Measurements from ENCODE around the gene CFAP68. TPM values are rescaled to one million over a fixed set of nuclear protein-coding genes. Genes with fewer than 3 reads are reported as not detected.
A peak's percentile ranks its signal among the peaks of the same experiment; 100 is the strongest.

The CFAP68 gene
- total and polyA plus RNA-seq, 2 of the 8 experiments (the other 6 are each of a cell fraction or from before 2014, with no cell fraction given): 21.4 to 43.1 TPM

DNA sequence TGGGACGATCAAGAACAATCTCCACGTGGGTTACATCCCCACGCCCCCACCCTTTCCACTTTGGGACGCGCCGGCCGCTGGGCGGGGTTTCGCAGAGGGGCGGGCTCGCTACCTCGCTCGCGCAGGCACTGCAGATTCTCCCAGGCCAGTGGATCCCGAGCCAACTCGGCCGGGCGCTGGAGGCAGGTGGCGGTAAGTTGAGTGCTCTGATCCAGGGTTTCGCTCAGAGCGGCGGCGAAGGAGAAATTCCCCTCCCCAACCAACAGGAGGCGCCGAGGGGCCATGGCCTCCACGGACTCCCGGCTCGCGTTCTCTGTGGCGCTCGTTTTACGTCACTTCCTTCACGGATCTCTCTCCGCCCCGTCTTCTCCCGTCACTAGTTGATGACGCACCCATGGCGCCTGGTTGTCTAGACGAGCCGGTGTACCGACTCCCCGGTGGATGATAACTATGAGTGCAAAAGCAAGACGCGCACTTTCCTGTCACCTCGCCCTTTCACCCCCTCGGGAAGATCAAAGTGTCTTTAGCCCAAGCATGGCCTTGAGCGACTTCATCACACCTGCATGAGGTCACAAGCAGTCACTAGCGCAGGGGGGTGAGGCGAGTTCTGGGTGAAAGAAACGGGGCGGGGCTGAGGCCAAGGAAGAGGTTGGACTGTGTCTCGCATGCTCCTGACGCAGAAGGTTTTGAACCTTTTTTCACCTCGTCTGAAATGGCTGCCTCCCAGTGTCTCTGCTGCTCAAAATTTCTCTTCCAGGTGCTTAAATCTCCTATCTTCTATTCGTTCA, at the start of gene CFAP68, which contains the start of gene FDXACB1 (continued):
- TF ChIP-seq SP4 (IDR thresholded peaks at IDR 0.05; ENCODE audit: low read length): 0 out of 2 replicates have a peak, but pooled peaks have one; percentile 37
- TF ChIP-seq GABPA (IDR thresholded peaks at IDR 0.05; ENCODE audit: borderline replicate concordance, insufficient read depth, low read length): peak; percentile 82; the same call in 1 of the 2 replicates
- peak; percentile 69 for TF ChIP-seq TAF1 (IDR thresholded peaks at IDR 0.05; ENCODE audit: low read depth, low read length)
- peak; percentile 90 for TF ChIP-seq ASH2L (IDR thresholded peaks at IDR 0.05; ENCODE audit: low read length)
- TF ChIP-seq TEAD4 (IDR thresholded peaks at IDR 0.05; ENCODE audit: low read depth, low read length): peak; percentile 74; the same call in 1 of the 2 replicates
- TF ChIP-seq NRF1 (IDR thresholded peaks at IDR 0.05; ENCODE audit: low read depth, low read length): peak; percentile 3; the same call in 1 of the 2 replicates
- TF ChIP-seq EP300 (IDR thresholded peaks at IDR 0.05; ENCODE audit: borderline replicate concordance in 1 of 2, low read depth in 2 of 2, low read length in 2 of 2): peak in 1 of 2 experiments; percentile 75; a peak in 2 of 3 replicates
- TF ChIP-seq, protein P1, sequence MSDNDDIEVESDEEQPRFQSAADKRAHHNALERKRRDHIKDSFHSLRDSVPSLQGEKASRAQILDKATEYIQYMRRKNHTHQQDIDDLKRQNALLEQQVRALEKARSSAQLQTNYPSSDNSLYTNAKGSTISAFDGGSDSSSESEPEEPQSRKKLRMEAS (IDR thresholded peaks at IDR 0.05): peak; percentile 48
- TF ChIP-seq BCL11A (IDR thresholded peaks at IDR 0.05; ENCODE audit: low read depth in 2 of 2, low read length in 2 of 2): no peak
- TF ChIP-seq CHD1 (IDR thresholded peaks at IDR 0.05; ENCODE audit: low read depth, low read length): peak; percentile 49; the same call in 1 of the 2 replicates
- peak; percentile 99 for TF ChIP-seq CREB1 (IDR thresholded peaks at IDR 0.05)
- TF ChIP-seq EGR1 (IDR thresholded peaks at IDR 0.05; ENCODE audit: borderline replicate concordance, low read depth, low read length): no peak
- TF ChIP-seq SAP30 (IDR thresholded peaks at IDR 0.05; ENCODE audit: insufficient read depth, insufficient replicate concordance, low read length): no peak
- TF ChIP-seq SRF (IDR thresholded peaks at IDR 0.05; ENCODE audit: low read depth, low read length): peak; percentile 77; the same call in 1 of the 2 replicates
- peak; percentile 79 for TF ChIP-seq YY1 (IDR thresholded peaks at IDR 0.05; ENCODE audit: low read depth, low read length)
- TF ChIP-seq TBP (IDR thresholded peaks at IDR 0.05; ENCODE audit: low read depth, low read length): peak; percentile 44; the same call in 1 of the 2 replicates
- no peak for TF ChIP-seq CBX5 (IDR thresholded peaks at IDR 0.05; ENCODE audit: low read depth, low read length)
- 0 out of 2 replicates have a peak, but pooled peaks have one; percentile 30 for TF ChIP-seq E2F6 (IDR thresholded peaks at IDR 0.05)
- no peak for TF ChIP-seq SIX5 (IDR thresholded peaks at IDR 0.05; ENCODE audit: low read depth, low read length)
- TF ChIP-seq CTBP2 (IDR thresholded peaks at IDR 0.05; ENCODE audit: borderline replicate concordance, insufficient read depth, insufficient read length, low read length): peak; percentile 58
- TF ChIP-seq RFX5 (IDR thresholded peaks at IDR 0.05; ENCODE audit: borderline replicate concordance, low read depth, low read length): no peak
- TF ChIP-seq SP1 (IDR thresholded peaks at IDR 0.05; ENCODE audit: low read depth, low read length): peak; percentile 69; the same call in 1 of the 2 replicates
- TF ChIP-seq POLR2AphosphoS5 (IDR thresholded peaks at IDR 0.05; ENCODE audit: low read depth, low read length): peak; percentile 90
- TF ChIP-seq KDM5A (IDR thresholded peaks at IDR 0.05; ENCODE audit: low read length): no peak; the same call in none of the 2 replicates
